Testis (tissue), 2 donors: ENCODE results near the gene CDRT4.

Experiments
- POLR2A ChIP-seq: fragments of 450-650 bp; IDR thresholded peaks from one replicate; pipeline ENCODE4 v1.6.1; 2017; ENCODE audit warnings: antibody characterized with exemption, mild to moderate bottlenecking, moderate library complexity
- TF ChIP-seq, protein P1 (sequence below), 3 experiments: fragments of 450-650 bp in 2 of 3; fragments of 200-600 bp in 1 of 3; sonication (generic) in 1 of 3; IDR thresholded peaks; one replicate each; pipeline ENCODE4 v1.5.1; 2016 to 2019; ENCODE audit warnings: antibody characterized with exemption in 3 of 3, mild to moderate bottlenecking in 2 of 3, moderate library complexity in 1 of 3

DNA sequence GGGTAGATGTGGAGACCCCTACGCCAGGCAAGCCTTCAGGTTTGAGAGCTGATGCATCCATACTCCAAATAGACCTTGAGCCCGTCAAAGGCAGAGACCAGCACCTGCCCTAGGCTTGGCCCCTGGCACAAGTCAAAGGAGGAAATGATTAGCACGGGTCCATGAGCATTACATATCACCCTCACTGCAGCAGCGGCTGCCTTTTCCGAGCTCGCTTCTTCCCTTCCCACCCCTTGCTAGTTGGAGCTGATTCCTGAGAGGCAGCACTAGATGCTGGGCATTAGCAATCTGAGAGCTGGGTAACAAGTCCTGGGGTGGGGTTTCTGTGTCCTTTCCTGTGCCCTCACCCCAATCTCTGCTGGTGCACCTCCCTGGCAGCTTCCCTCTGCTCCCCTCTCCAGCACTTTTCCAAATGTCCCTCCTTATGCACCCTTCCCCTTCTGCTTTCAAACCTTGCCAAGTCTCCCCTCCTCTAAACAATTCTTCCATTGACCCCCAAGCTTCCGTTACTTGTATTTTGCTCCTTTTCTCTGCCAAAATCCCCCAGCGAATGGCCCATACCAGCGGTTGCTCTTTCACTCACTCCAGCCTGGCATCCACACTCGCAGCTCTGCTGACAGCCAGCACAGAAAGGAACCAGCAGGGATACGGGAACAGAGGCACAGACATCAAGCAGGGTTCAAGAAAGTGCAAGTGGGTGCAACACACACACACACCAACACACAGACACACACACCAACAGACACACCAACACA, 3.0 kb downstream of the CDRT4 start:
- no peak for TF ChIP-seq POLR2A
- TF ChIP-seq, protein P1, sequence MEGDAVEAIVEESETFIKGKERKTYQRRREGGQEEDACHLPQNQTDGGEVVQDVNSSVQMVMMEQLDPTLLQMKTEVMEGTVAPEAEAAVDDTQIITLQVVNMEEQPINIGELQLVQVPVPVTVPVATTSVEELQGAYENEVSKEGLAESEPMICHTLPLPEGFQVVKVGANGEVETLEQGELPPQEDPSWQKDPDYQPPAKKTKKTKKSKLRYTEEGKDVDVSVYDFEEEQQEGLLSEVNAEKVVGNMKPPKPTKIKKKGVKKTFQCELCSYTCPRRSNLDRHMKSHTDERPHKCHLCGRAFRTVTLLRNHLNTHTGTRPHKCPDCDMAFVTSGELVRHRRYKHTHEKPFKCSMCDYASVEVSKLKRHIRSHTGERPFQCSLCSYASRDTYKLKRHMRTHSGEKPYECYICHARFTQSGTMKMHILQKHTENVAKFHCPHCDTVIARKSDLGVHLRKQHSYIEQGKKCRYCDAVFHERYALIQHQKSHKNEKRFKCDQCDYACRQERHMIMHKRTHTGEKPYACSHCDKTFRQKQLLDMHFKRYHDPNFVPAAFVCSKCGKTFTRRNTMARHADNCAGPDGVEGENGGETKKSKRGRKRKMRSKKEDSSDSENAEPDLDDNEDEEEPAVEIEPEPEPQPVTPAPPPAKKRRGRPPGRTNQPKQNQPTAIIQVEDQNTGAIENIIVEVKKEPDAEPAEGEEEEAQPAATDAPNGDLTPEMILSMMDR (IDR thresholded peaks at IDR 0.05) = no peak
